Neural cell (in vitro differentiated cells): ENCODE results near the gene IL1RAP. TPM values are rescaled to one million over a fixed set of nuclear protein-coding genes. Genes with fewer than 3 reads are reported as not detected.

Source experiments
- H2AFZ ChIP-seq: fragments of 200-600, 300-800 bp; sonication (generic), shearing (Covaris generic); 2 replicates; pipeline ENCODE4 v1.6.0; 2014; ENCODE audit warnings: low read depth, mild to moderate bottlenecking, antibody characterized with exemption, low read length, moderate library complexity
- H3F3A ChIP-seq: fragments of 200-600 bp; shearing (Covaris generic); 2 replicates; pipeline ENCODE4 v1.6.1; 2016; ENCODE audit warnings: mild to moderate bottlenecking, moderate library complexity, mixed read lengths, antibody characterized with exemption, low read length; ENCODE audit not compliant: insufficient read depth, poor library complexity, severe bottlenecking
- H3K27ac ChIP-seq: fragments of 200-600, 300-800 bp; sonication (generic), shearing (Covaris generic); 2 replicates; pipeline ENCODE4 v1.5.1; 2014; ENCODE audit warnings: mild to moderate bottlenecking, low read length, moderate library complexity
- H3K27me3 ChIP-seq: fragments of 300-800, 200-600 bp; sonication (generic), shearing (Covaris generic); 2 replicates; pipeline ENCODE4 v1.6.0; 2014; ENCODE audit warnings: mild to moderate bottlenecking, low read depth, low read length, moderate library complexity; ENCODE audit not compliant: insufficient read depth
- H3K36me3 ChIP-seq: fragments of 300-800, 200-600 bp; sonication (generic), shearing (Covaris generic); 2 replicates; pipeline ENCODE4 v1.5.1; 2014; ENCODE audit warnings: mild to moderate bottlenecking, antibody characterized with exemption, low read length, moderate library complexity; ENCODE audit not compliant: insufficient read depth
- H3K4me2 ChIP-seq: fragments of 300-800, 200-600 bp; sonication (generic), shearing (Covaris generic); 2 replicates; pipeline ENCODE4 v1.6.0; 2014; ENCODE audit warnings: mild to moderate bottlenecking, low read length
- H3K4me3 ChIP-seq: fragments of 300-800, 200-600 bp; sonication (generic), shearing (Covaris generic); 2 replicates; pipeline ENCODE4 v1.5.1; 2014; ENCODE audit warnings: mild to moderate bottlenecking, low read length, moderate library complexity
- H3K79me2 ChIP-seq: fragments of 200-600 bp; shearing (Covaris generic); replicated peaks from 2 replicates; pipeline ENCODE4 v1.6.0; 2014; ENCODE audit warnings: mild to moderate bottlenecking, low read length, moderate library complexity; ENCODE audit not compliant: insufficient read depth
- H3K9ac ChIP-seq: fragments of 300-800, 200-600 bp; sonication (generic), shearing (Covaris generic); 2 replicates; pipeline ENCODE4 v1.6.1; 2016; ENCODE audit warnings: mild to moderate bottlenecking, low read length, mixed read lengths
- H3K9me2 ChIP-seq: fragments of 200-600 bp; shearing (Covaris generic); 2 replicates; pipeline ENCODE4 v1.6.1; 2016; ENCODE audit warnings: mild to moderate bottlenecking, low read length, mixed read lengths; ENCODE audit not compliant: insufficient read depth
- H3K9me3 ChIP-seq: fragments of 200-600, 300-800 bp; sonication (generic), shearing (Covaris generic); 2 replicates; pipeline ENCODE4 v1.6.1; 2016; ENCODE audit warnings: mild to moderate bottlenecking, mixed run types, low read length, moderate library complexity, mixed read lengths
- H4K20me1 ChIP-seq: fragments of 200-600 bp; shearing (Covaris generic); 2 replicates; pipeline ENCODE4 v1.6.1; 2016; ENCODE audit warnings: mild to moderate bottlenecking, mixed run types; ENCODE audit not compliant: insufficient read depth
- EP300 ChIP-seq: fragments of 450-650 bp; conservative IDR thresholded peaks from 2 replicates; pipeline ENCODE4 v1.6.1; 2014; ENCODE audit warnings: antibody characterized with exemption, mild to moderate bottlenecking, moderate library complexity; ENCODE audit not compliant: poor library complexity, severe bottlenecking
- EZH2 ChIP-seq: fragments of 200-600, 300-800 bp; shearing (Covaris generic), sonication (generic); IDR thresholded peaks from 2 replicates; pipeline ENCODE4 v1.6.1; 2014; ENCODE audit warnings: antibody characterized with exemption, low read length, borderline replicate concordance, mild to moderate bottlenecking; ENCODE audit not compliant: insufficient read depth, poor library complexity, severe bottlenecking
- MXI1 ChIP-seq: fragments of 450-650 bp; conservative IDR thresholded peaks from 2 replicates; pipeline ENCODE4 v1.6.1; 2014; ENCODE audit warnings: antibody characterized with exemption, mild to moderate bottlenecking; ENCODE audit not compliant: poor library complexity, severe bottlenecking
- POLR2AphosphoS5 ChIP-seq: IDR thresholded peaks from 2 replicates; pipeline ENCODE4 v1.6.1; 2012
- RAD21 ChIP-seq: fragments of 450-650 bp; conservative IDR thresholded peaks from 2 replicates; pipeline ENCODE4 v1.6.1; 2014; ENCODE audit warnings: antibody characterized with exemption, mild to moderate bottlenecking, moderate library complexity
- SMC3 ChIP-seq: fragments of 450-650 bp; conservative IDR thresholded peaks from 2 replicates; pipeline ENCODE4 v1.6.1; 2014; ENCODE audit warnings: antibody characterized with exemption, mild to moderate bottlenecking, moderate library complexity; ENCODE audit not compliant: poor library complexity
- TAF1 ChIP-seq: IDR thresholded peaks from 2 replicates; pipeline ENCODE4 v1.6.1; 2012; ENCODE audit warnings: low read depth
- polyA plus RNA-seq: library from polyadenylated mRNA; depleted of rRNA; stranded (reverse); fragments of >200 nt; gene quantifications from 2 replicates; pipeline ENCODE4 v1.2.3, GENCODE V29; 2014
- TF ChIP-seq, protein P1 (sequence below): fragments of 450-650 bp; IDR thresholded peaks from 2 replicates; pipeline ENCODE4 v1.5.1; 2014; ENCODE audit warnings: antibody characterized with exemption, mild to moderate bottlenecking, moderate library complexity; ENCODE audit not compliant: poor library complexity, severe bottlenecking
- TF ChIP-seq, protein P2 (sequence below): IDR thresholded peaks from 2 replicates; pipeline ENCODE4 v1.6.1; 2012; ENCODE audit warnings: borderline replicate concordance

Gene IL1RAP
- polyA plus RNA-seq, 1 donor from 2014 or later: 24.6 TPM

DNA sequence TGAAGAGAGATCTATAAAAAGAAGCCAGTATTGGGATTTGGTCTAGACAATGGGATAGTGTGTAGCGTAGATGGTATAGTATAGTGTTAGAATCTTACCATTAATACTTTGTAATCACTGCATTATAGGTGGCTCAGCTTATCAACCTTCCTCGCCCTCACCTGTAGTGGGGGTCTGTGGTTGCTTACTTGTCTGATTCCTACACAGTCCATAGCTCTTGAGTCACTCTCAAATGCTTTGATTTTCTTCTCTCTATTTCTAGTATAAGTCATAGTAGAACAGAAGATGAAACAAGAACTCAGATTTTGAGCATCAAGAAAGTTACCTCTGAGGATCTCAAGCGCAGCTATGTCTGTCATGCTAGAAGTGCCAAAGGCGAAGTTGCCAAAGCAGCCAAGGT, 115.2 kb downstream of the IL1RAP start:
- H3K27ac ChIP-seq: no peak overlapping the region
- H3K9me3 ChIP-seq: no peaks in the 10 kb centered on the region
- no peaks in the 10 kb centered on the region for H4K20me1 ChIP-seq
- no peak overlapping the region for H2AFZ ChIP-seq
- H3K79me2 ChIP-seq: no peaks in the 10 kb centered on the region
- H3K4me2 ChIP-seq: no peak overlapping the region
- no peaks in the 10 kb centered on the region for H3K36me3 ChIP-seq
- no peak overlapping the region for H3K4me3 ChIP-seq
- TF ChIP-seq MXI1 (no peak), EP300 (no peak), EZH2 (no peak), POLR2AphosphoS5 (no peak)
- TF ChIP-seq, protein P1, sequence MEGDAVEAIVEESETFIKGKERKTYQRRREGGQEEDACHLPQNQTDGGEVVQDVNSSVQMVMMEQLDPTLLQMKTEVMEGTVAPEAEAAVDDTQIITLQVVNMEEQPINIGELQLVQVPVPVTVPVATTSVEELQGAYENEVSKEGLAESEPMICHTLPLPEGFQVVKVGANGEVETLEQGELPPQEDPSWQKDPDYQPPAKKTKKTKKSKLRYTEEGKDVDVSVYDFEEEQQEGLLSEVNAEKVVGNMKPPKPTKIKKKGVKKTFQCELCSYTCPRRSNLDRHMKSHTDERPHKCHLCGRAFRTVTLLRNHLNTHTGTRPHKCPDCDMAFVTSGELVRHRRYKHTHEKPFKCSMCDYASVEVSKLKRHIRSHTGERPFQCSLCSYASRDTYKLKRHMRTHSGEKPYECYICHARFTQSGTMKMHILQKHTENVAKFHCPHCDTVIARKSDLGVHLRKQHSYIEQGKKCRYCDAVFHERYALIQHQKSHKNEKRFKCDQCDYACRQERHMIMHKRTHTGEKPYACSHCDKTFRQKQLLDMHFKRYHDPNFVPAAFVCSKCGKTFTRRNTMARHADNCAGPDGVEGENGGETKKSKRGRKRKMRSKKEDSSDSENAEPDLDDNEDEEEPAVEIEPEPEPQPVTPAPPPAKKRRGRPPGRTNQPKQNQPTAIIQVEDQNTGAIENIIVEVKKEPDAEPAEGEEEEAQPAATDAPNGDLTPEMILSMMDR: no peak
- TF ChIP-seq, protein P2, sequence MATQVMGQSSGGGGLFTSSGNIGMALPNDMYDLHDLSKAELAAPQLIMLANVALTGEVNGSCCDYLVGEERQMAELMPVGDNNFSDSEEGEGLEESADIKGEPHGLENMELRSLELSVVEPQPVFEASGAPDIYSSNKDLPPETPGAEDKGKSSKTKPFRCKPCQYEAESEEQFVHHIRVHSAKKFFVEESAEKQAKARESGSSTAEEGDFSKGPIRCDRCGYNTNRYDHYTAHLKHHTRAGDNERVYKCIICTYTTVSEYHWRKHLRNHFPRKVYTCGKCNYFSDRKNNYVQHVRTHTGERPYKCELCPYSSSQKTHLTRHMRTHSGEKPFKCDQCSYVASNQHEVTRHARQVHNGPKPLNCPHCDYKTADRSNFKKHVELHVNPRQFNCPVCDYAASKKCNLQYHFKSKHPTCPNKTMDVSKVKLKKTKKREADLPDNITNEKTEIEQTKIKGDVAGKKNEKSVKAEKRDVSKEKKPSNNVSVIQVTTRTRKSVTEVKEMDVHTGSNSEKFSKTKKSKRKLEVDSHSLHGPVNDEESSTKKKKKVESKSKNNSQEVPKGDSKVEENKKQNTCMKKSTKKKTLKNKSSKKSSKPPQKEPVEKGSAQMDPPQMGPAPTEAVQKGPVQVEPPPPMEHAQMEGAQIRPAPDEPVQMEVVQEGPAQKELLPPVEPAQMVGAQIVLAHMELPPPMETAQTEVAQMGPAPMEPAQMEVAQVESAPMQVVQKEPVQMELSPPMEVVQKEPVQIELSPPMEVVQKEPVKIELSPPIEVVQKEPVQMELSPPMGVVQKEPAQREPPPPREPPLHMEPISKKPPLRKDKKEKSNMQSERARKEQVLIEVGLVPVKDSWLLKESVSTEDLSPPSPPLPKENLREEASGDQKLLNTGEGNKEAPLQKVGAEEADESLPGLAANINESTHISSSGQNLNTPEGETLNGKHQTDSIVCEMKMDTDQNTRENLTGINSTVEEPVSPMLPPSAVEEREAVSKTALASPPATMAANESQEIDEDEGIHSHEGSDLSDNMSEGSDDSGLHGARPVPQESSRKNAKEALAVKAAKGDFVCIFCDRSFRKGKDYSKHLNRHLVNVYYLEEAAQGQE: no peak
- no peak overlapping the region for H3K9ac ChIP-seq
- H3F3A ChIP-seq: no peaks in the 10 kb centered on the region
- no peaks in the 10 kb centered on the region for H3K27me3 ChIP-seq
- no peaks in the 10 kb centered on the region for H3K9me2 ChIP-seq

DNA sequence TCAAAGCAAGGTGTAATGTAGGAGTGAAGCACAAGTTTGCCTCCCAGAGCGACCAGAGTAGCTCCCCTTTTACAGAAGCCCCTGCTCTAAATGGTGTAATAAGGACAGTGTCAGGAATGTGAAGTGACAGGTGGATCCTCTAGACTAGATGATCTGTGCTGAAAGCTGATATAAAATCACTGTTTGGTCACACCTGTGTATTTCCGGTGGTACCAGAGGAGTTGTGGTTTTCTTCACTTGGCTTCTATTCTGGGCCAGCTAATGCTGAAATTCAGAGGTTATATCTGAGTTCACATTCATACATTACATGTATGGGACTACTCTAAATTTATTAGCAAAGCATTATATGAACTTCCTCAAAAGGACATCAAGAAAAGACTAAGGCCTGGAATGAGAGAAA, 117.4 kb downstream of the IL1RAP start:
- no peaks in the 10 kb centered on the region for H3K79me2 ChIP-seq
- H3K4me3 ChIP-seq: no peak overlapping the region
- H3F3A ChIP-seq: no peaks in the 10 kb centered on the region
- H3K27ac ChIP-seq: no peak overlapping the region
- no peaks in the 10 kb centered on the region for H3K27me3 ChIP-seq
- no peaks in the 10 kb centered on the region for H3K36me3 ChIP-seq
- no peak overlapping the region for H3K4me2 ChIP-seq
- no peak for TF ChIP-seq EZH2
- TF ChIP-seq POLR2AphosphoS5: no peak
- H3K9me3 ChIP-seq: no peaks in the 10 kb centered on the region
- H3K9me2 ChIP-seq: no peaks in the 10 kb centered on the region
- no peak overlapping the region for H2AFZ ChIP-seq
- no peak overlapping the region for H3K9ac ChIP-seq
- H4K20me1 ChIP-seq: no peaks in the 10 kb centered on the region

DNA sequence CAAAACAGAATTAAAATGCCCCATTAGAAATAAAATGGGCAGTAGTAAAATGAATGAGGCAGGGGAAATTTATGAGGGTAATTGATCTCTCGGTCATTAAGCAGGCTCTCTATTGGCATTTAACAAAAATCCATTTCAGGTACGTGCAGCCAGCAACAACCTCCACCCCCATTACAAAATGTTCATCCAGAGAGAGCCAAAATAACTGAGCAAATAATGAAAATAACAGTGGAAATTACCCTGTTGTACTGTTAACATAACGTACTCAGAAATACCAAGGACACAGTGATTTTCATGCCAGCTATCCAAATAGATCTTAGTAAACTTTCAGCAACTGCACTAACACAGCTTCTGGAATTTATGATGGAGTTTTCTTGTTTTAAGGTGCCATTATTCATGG, 127.7 kb downstream of the IL1RAP start:
- H2AFZ ChIP-seq: no peak overlapping the region
- H3K4me3 ChIP-seq: no peak overlapping the region
- H4K20me1 ChIP-seq: no peaks in the 10 kb centered on the region
- no peaks in the 10 kb centered on the region for H3F3A ChIP-seq
- H3K79me2 ChIP-seq: no peaks in the 10 kb centered on the region
- no peaks in the 10 kb centered on the region for H3K27me3 ChIP-seq
- H3K9ac ChIP-seq: no peak overlapping the region
- no peak overlapping the region for H3K27ac ChIP-seq
- TF ChIP-seq POLR2AphosphoS5 (no peak), MXI1 (no peak), EZH2 (no peak), EP300 (no peak), RAD21 (no peak), TAF1 (no peak), SMC3 (no peak)
- TF ChIP-seq, protein P2: no peak
- TF ChIP-seq, protein P1: no peak
- no peaks in the 10 kb centered on the region for H3K9me2 ChIP-seq
- no peaks in the 10 kb centered on the region for H3K36me3 ChIP-seq
- H3K4me2 ChIP-seq: no peak overlapping the region
- no peaks in the 10 kb centered on the region for H3K9me3 ChIP-seq
